Neural crest cell (in vitro differentiated cells): ENCODE measurements around the gene HPS5. TPM values are rescaled to one million over a fixed set of nuclear protein-coding genes. Genes with fewer than 3 reads are reported as not detected.
"Not testable (repeated sequence)": the region's sequence is repeated elsewhere in the genome, so short reads cannot be mapped to it uniquely, and the experiment has no call there.

Source experiments
- DNase-seq: peaks from one replicate; pipeline ENCODE4 v3.0.0; 2021; ENCODE audit warnings: low read depth, mixed read lengths, low spot score
- H3K27ac Mint-ChIP-seq: one replicate; pipeline ENCODE4 v1.8.0; 2021; ENCODE audit warnings: mild to moderate bottlenecking, mixed read lengths; ENCODE audit not compliant: unreplicated experiment
- H3K27me3 Mint-ChIP-seq: 2 replicates; pipeline ENCODE4 v1.8.0; 2021; ENCODE audit warnings: low read depth, mild to moderate bottlenecking, mixed read lengths
- H3K36me3 Mint-ChIP-seq: 2 replicates; pipeline ENCODE4 v1.8.0; 2021; ENCODE audit warnings: low read depth, mild to moderate bottlenecking, mixed read lengths
- H3K4me1 Mint-ChIP-seq: 2 replicates; pipeline ENCODE4 v1.8.0; 2021; ENCODE audit warnings: mixed read lengths
- H3K4me3 Mint-ChIP-seq: one replicate; pipeline ENCODE4 v1.8.0; 2021; ENCODE audit warnings: mild to moderate bottlenecking, mixed read lengths
- H3K9me3 Mint-ChIP-seq: 2 replicates; pipeline ENCODE4 v1.8.0; 2021; ENCODE audit warnings: mixed read lengths
- CTCF ChIP-seq: fragments of 200-600 bp; sonication (generic); conservative IDR thresholded peaks from 2 replicates; pipeline ENCODE4 v1.5.0; 2021; ENCODE audit warnings: antibody characterized with exemption, mild to moderate bottlenecking
- total RNA-seq: library from RNA; stranded (reverse); gene quantifications from 2 replicates; pipeline ENCODE4 v1.2.1, GENCODE V29; 2021

Gene HPS5
- total RNA-seq, 1 donor from 2014 or later: 24.2 TPM

- Mint-ChIP-seq H3K27ac (no peak overlapping the region), H3K27me3 (no peaks in the 10 kb centered on the region), H3K4me1 (peaks cover 13% of the 10 kb centered on the region), H3K36me3 (peaks cover 13% of the 10 kb centered on the region), H3K9me3 (peaks cover 2% of the 10 kb centered on the region), H3K4me3 (no peak overlapping the region)
- no peak for TF ChIP-seq CTCF
- DNase-seq: no peak
Measured at GRCh38 chr11:18271206-18271605, 50.7 kb downstream of the HPS5 start.

GRCh38 chr11:18270102-18270501, 51.8 kb downstream of the HPS5 start:
- no peak overlapping the region for H3K4me3 Mint-ChIP-seq
- no peaks in the 10 kb centered on the region for H3K9me3 Mint-ChIP-seq
- H3K36me3 Mint-ChIP-seq: peaks cover 9% of the 10 kb centered on the region
- peaks cover 13% of the 10 kb centered on the region for H3K4me1 Mint-ChIP-seq
- no peak for TF ChIP-seq CTCF
- no peak for DNase-seq
- no peak overlapping the region for H3K27ac Mint-ChIP-seq
- H3K27me3 Mint-ChIP-seq: peaks cover 2% of the 10 kb centered on the region

DNA sequence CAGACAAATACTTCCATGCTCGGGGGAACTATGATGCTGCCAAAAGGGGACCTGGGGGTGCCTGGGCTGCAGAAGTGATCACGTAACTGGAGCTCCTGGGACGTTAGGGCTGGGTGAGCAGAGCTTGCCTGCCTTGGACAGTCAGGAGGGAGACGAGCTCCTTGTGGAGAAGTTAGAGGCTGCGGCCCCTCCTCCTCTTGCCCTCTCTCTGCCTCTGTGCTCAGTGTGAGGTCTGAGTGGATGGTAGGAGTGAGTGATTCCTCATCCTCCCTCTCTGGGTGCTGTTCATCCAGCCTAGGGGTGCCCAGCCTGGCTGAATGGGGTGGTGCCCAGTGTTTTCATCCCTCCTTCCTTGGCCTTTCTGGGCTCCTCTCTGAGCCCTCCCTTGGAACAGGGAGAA, 52.7 kb downstream of the HPS5 start:
- H3K9me3 Mint-ChIP-seq, H3K27ac Mint-ChIP-seq, DNase-seq, H3K36me3 Mint-ChIP-seq, H3K4me3 Mint-ChIP-seq, H3K27me3 Mint-ChIP-seq: not testable (repeated sequence)
- peaks cover 13% of the 10 kb centered on the region for H3K4me1 Mint-ChIP-seq

- peaks cover 13% of the 10 kb centered on the region for H3K4me1 Mint-ChIP-seq
- H3K27ac Mint-ChIP-seq, DNase-seq, H3K9me3 Mint-ChIP-seq, H3K36me3 Mint-ChIP-seq, H3K4me3 Mint-ChIP-seq, H3K27me3 Mint-ChIP-seq: not testable (repeated sequence)
Measured at GRCh38 chr11:18267335-18268133, 54.4 kb downstream of the HPS5 start.

DNA sequence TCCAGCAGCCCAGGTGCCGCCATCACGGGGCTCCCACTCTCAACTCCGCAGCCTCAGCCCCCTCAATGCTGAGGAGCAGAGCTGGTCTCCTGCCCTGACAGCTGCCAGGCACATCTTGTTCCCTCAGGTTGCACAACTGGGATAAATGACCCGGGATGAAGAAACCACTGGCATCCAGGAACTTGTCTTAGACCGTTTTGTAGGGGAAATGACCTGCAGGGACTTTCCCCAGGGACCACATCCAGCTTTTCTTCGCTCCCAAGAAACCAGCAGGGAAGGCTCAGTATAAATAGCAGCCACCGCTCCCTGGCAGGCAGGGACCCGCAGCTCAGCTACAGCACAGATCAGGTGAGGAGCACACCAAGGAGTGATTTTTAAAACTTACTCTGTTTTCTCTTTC, 56.0 kb downstream of the HPS5 start, which contains the start of gene SAA1:
Gene SAA1, plus strand, starts transcription at position 316 of the 400 bp plus-strand sequence. CDS start 624 bp downstream, outside the sequence.
- TF ChIP-seq CTCF: no peak
- no peaks in the 10 kb centered on the region for H3K36me3 Mint-ChIP-seq
- H3K4me3 Mint-ChIP-seq: no peak within 1 kb of the TSS
- peaks cover 13% of the 10 kb centered on the region for H3K4me1 Mint-ChIP-seq
- no peak for DNase-seq
- H3K9me3 Mint-ChIP-seq: no peaks in the 10 kb centered on the region
- peaks cover 2% of the 10 kb centered on the region for H3K27me3 Mint-ChIP-seq
- no peak within 1 kb of the TSS for H3K27ac Mint-ChIP-seq

DNA sequence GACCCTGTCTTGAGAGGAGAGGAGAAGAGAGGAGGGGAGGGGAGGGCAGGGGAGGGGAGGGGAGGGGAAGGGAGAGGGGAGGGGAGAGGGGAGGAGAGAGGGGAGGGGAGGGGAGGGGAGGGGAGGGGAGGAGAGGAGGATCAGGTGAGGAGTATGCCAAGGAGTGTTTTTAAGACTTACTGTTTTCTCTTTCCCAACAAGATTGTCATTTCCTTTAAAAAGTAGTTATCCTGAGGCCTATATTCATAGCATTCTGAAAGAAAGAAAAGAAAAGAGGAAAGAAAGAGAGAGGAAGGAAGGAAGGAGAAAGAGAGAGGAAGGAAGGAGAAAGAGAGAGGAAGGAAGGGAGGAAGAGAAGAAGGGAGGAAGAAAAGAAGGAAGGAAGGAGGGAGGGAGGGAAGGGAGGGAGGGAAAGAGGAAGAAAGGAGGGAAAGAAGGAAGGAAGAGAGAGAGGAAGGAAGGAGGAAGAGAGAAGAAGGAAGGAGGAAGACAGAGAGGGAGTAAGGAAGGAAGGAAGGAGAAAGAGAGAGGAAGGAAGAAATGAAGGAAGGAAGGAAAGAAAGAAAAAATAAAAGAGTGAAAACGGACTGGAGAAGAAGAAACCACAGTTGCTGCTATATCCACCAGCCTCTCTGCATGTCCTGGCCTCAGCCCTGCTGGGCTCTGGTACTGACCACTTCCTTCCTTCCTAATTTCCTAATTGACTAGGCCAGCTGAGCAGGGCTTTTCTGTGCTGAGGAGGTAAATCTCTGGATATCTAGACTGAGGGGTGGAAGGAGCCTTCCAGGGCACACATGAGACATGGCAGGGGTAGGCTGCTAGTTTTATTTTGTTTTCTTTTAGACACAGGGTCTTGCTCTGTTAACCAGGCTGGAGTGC, 57.0 kb downstream of the HPS5 start:
- H3K9me3 Mint-ChIP-seq: no peaks in the 10 kb centered on the region
- TF ChIP-seq CTCF: no peak
- no peaks in the 10 kb centered on the region for H3K36me3 Mint-ChIP-seq
- peaks cover 4% of the 10 kb centered on the region for H3K4me1 Mint-ChIP-seq
- H3K4me3 Mint-ChIP-seq: no peak overlapping the region
- DNase-seq: no peak
- H3K27ac Mint-ChIP-seq: no peak overlapping the region
- peaks cover 2% of the 10 kb centered on the region for H3K27me3 Mint-ChIP-seq
